IPS-18c (cell line): Measurements from ENCODE around the gene CISD3.

Source experiments
- H3K4me3 ChIP-seq: 2 replicates; pipeline ENCODE4 v1.7.0; 2013; ENCODE audit warnings: low read depth, mild to moderate bottlenecking, low read length, moderate library complexity; ENCODE audit not compliant: insufficient read depth
- H3K9me3 ChIP-seq: one replicate; pipeline ENCODE4 v1.6.1; 2013; ENCODE audit warnings: mild to moderate bottlenecking, low read length, moderate library complexity; ENCODE audit not compliant: control insufficient read depth, insufficient read depth

Gene CISD3

GRCh38 chr17:38705803-38706504, 24.2 kb upstream of the CISD3 start:
- Histone ChIP-seq H3K4me3 (peak overlapping the region; percentile 49), H3K9me3 (peaks cover 3% of the 10 kb centered on the region)

GRCh38 chr17:38706505-38707216, 23.5 kb upstream of the CISD3 start:
- Histone ChIP-seq H3K9me3 (peaks cover 3% of the 10 kb centered on the region), H3K4me3 (peak overlapping the region; percentile 49)

DNA sequence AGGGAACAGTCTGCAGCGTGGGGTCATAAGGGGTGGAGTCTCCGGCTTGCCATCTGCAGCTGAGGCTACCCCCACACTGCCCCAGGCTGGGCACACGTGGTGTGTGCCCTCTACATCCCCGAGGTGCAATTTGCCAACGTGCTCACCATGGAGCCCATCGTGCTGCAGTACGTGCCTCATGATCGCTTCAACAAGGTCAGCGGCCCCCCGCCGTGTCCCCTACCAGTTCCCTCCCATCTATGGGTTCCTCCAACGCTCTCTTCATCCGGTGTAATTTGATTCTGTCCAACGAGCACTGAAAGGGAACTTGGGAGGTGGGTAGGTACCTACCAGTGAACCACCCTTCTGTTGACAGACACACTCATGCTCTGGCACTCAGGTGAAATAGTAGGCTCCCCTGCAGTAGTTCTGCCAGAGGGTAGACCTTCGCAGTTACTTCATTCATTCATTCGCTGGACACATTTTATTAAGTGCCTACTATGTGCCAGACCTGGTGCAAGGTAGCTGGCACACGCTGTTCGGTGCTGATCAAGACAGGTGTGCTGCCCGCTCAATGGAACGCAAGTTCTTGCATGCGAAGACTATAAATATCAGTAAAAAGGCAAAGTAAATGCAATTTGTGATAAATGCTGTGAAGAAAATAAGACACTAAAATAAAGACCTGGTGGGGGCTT, 22.3 kb upstream of the CISD3 start:
- no peak overlapping the region; the same call in 1 of the 2 replicates for H3K4me3 ChIP-seq
- H3K9me3 ChIP-seq: peaks cover 3% of the 10 kb centered on the region

GRCh38 chr17:38709104-38709820, 20.9 kb upstream of the CISD3 start:
- Histone ChIP-seq H3K4me3 (no peak overlapping the region), H3K9me3 (no peaks in the 10 kb centered on the region)

DNA sequence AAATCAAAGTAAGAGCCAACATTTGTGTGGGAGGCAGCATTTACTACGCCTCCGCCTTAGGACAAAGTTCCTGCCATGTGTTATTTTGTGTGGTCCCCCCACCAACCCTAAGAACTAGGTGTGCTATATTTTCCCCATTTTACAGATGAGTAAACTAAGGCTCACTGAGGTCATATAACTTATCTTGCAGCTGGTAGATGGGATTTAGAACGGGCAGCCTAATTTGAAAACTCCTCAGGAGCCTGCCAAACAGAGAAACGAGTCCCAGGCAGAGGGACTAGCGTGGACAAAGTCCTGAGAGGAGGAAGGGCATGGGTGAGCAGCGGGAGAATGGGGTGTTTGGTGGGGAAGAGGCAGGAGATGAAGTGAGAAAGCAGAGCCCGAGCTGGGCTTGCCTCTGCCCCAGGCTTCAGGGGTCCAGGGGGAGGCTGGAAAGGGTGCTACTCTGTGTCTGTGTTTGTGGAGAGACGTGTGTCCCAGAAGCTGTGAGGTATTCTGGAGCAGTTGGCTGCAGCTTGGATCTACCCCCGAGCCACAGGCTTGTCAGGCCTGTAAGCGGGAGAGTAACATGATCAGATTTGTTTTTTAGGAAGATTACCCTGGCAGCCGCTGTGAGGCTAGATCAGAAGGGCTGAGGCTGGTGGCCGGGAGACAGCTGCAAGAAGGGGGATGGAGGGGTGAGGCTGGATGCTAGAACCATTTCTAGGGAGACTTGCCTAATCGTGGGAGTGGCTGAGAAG, 20.1 kb upstream of the CISD3 start:
- H3K4me3 ChIP-seq: no peak overlapping the region
- H3K9me3 ChIP-seq: no peaks in the 10 kb centered on the region

GRCh38 chr17:38710604-38710962, 19.6 kb upstream of the CISD3 start:
- H3K9me3 ChIP-seq: no peaks in the 10 kb centered on the region
- H3K4me3 ChIP-seq: no peak overlapping the region

DNA sequence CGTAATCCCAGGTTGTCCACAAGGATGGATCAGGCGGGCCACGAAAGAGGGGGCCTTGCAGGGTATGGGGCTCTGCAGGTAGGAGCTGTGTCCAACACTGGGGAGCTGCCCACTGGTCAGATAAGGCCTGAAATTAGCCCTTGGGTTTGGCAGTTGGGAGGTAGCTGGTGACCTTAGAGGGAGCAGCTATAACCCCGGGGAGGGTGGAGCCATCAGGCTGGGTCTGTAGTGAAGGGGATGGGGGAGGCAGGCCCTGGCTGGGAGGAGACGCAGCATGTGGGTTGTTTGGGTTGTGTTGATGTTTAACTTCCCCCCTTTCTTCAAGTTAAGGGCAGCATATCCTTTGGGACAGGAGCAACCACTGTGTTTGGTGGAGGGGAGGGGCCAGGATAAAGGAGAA, 19.2 kb upstream of the CISD3 start:
- Histone ChIP-seq H3K4me3 (no peak overlapping the region), H3K9me3 (no peaks in the 10 kb centered on the region)

DNA sequence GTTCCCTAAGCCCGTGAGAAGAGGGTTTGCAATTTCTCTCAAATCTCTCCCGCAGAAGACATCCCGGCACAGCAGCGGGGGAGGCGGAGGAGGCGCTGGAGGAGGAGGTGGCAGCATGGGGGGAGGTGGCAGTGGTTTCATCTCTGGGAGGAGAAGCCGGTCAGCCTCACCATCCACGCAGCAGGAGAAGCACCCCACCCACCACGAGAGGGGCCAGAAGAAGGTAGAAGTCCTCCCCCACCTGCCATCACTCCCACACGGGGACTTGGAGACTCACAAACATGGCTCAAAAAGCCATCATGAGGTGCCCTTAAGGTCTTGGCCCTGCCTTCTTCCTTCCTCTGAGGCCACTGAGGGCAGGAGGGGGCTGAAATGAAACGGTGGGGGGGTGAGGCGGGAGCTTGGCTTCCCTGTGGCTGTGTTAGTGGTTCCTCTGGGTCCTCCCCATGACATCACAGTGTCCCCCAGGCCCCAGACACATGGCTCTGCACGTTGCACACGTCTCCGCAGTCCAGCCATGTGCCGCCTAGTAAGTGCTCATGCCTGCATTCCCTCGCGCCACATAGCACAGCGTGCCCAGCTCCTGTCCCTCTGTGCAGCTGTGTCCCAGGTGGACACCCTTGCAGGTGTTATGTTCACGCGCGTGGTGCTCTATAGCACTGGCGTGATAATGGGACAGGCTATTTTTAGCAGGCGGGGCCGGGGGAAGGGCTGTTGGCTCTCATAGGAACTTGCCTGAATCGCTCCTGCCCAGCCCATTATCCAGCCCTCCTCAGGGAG, 18.2 kb upstream of the CISD3 start:
- no peaks in the 10 kb centered on the region for H3K9me3 ChIP-seq
- no peak overlapping the region for H3K4me3 ChIP-seq

DNA sequence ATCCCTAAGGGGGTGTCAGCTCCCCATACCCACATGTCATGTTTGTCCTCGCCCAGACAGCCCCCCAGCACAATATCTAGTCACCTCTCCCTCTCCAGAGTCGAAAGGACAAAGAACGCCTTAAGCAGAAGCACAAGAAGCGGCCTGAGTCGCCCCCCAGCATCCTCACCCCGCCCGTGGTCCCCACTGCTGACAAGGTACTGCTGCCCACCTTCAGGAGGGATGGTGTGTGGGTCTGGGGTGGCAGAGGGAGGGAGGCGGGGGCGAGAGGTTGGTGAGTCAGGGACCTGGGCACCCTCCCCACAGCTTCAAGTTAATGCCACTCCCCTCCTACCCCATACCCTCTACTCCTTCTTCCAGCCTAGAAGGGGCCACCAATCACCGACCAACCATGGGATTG, 17.5 kb upstream of the CISD3 start:
- H3K9me3 ChIP-seq: no peaks in the 10 kb centered on the region
- no peak overlapping the region for H3K4me3 ChIP-seq

- no peaks in the 10 kb centered on the region for H3K9me3 ChIP-seq
- H3K4me3 ChIP-seq: no peak overlapping the region
Measured at GRCh38 chr17:38713456-38714075, 16.6 kb upstream of the CISD3 start.

DNA sequence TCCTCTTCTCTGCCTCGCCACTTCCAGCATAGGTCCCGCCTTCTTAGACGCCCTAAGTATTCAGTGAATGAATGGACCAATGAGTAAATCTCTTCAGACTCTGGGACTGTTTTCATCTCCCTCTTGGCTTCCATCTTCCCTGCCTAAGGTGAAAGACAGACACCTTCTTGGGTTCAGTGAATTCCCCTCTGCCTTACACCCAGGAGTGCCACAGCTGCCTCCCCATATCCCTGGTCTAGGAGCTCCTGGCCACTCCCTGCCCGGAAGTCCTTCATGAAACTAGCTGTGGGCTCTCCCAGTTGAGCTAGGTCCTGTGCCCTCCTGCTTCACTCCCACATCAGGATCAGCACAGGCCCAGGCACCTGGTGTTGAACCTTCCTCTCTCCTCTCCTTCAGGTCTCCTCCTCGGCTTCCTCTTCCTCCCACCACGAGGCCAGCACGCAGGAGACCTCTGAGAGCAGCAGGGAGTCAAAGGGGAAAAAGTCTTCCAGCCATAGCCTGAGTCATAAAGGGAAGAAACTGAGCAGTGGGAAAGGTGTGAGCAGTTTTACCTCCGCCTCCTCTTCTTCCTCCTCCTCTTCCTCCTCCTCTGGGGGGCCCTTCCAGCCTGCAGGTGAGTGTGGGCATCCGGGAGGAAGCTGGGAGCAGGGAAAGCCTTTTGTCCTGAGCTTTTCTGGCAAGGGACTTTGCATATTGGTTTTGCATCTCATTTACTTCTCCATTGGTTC, 14.8 kb upstream of the CISD3 start:
- Histone ChIP-seq H3K9me3 (no peaks in the 10 kb centered on the region), H3K4me3 (no peak overlapping the region)

GRCh38 chr17:38716368-38717005, 13.7 kb upstream of the CISD3 start:
- no peak overlapping the region for H3K4me3 ChIP-seq
- H3K9me3 ChIP-seq: no peaks in the 10 kb centered on the region

DNA sequence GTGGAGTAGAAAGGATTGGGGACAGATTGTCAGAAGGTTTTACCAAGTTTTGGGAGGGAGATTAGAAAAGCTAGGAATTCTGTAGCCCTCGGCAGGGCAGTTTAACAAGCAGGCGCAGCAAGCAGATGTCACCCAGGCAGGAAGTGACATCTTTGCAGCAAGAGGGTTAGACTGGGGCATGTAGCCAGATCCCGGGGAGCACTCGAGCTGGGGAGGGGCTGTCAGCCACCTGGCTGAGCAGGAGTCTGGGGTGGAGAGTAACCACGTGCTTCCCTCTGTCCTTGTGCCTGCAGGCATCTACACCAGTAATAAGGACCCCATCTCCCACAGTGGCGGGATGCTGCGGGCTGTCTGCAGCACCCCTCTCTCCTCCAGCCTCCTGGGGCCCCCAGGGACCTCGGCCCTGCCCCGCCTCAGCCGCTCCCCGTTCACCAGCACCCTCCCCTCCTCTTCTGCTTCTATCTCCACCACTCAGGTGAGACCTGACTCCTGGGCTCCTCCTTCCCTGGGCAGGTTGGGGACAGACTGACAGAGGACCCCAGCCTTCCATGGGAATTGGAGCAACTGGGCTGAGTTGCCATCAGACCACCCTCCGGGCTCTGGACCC, 12.9 kb upstream of the CISD3 start:
- Histone ChIP-seq H3K4me3 (no peak overlapping the region), H3K9me3 (no peaks in the 10 kb centered on the region)

- peak overlapping the region; percentile 47 for H3K4me3 ChIP-seq
- H3K9me3 ChIP-seq: no peaks in the 10 kb centered on the region
Measured at GRCh38 chr17:38719289-38719942, 10.7 kb upstream of the CISD3 start.
